ENCODE measurements around the gene BBS1. TPM values are rescaled to one million over a fixed set of nuclear protein-coding genes. Genes with fewer than 3 reads are reported as not detected.
A peak's percentile ranks its signal among the peaks of the same experiment; 100 is the strongest.

BBS1 gene
- polyA plus RNA-seq, 1 of the 3 experiments (the other 2 are of a cell fraction): 24.8 TPM

DNA sequence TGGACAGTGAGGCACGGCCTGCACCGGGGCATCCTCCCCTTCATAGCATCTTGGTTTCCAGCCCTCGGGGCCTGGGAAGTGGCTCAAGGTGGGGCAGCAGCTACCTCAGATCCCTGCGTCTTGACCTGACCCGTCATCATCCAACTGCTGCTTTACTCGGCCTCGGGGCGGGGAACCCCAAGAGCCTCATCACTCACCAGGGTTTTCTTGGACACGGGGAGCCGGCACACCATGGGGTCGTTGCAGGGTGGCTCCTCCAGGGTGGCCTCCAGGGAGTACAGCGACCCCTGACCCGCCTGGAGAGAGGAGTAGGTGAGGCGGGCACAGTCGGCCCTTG, 57.3 kb downstream of the BBS1 start:
- peak overlapping the region; percentile 73; the same call in 1 of the 2 replicates for H2AFZ ChIP-seq (ENCODE audit: low read depth)

GRCh38 chr11:66568124-66568916, 57.9 kb downstream of the BBS1 start, which contains the start of gene CTSF:
TSS of gene CTSF (minus strand) at chr11:66568606. CDS start at chr11:66568486, 120 bp downstream.
- Histone ChIP-seq H2AFZ (ENCODE audit: low read depth) (peak within 1 kb of the TSS; percentile 73), H3K4me2 (peak within 1 kb of the TSS; percentile 79), H4K20me1 (ENCODE audit: insufficient read depth) (no peaks in the 10 kb centered on the region), H3K79me2 (ENCODE audit: insufficient read depth) (no peaks in the 10 kb centered on the region), H3K9ac (peak within 1 kb of the TSS; percentile 37; the same call in 1 of the 2 replicates), H3K36me3 (replicated peaks in 1 of 2; ENCODE audit: control insufficient read depth in 1 of 2, insufficient read depth in 2 of 2, low read length in 1 of 2) (no peaks in the 10 kb centered on the region), H3K9me3 (no peaks in the 10 kb centered on the region), H3K27me3 (ENCODE audit: insufficient read depth) (no peaks in the 10 kb centered on the region), H3F3A (replicated peaks; ENCODE audit: insufficient read depth) (no peaks in the 10 kb centered on the region), H3K27ac (ENCODE audit: low read depth in 2 of 2, low read length in 1 of 2) (peak within 1 kb of the TSS in 1 of 2 experiments; percentile 23; a peak in 1 of 4 replicates), H3K9me2 (no peaks in the 10 kb centered on the region), H3K4me1 (ENCODE audit: control insufficient read depth in 1 of 2, insufficient read depth in 2 of 2, low read depth in 1 of 2, low read length in 1 of 2) (peaks cover 0 to 7% of the 10 kb centered on the region in 2 experiments; a peak in 1 of 4 replicates), H3K4me3 (ENCODE audit: low read depth in 2 of 2, low read length in 1 of 2) (peak within 1 kb of the TSS; percentile 58 to 59)
- peak; percentile 100 for DNase-seq
- ChIA-PET POLR2A (interaction anchor here (0.9 to 2.7 kb wide), 3 partner anchors 23 to 109 kb away, joined by 5 to 8 read pairs (median 6); partner anchors contain the start of genes CCDC87, CCS, RBM4B and ZDHHC24), CTCF (interaction anchor here (0.7 to 5.1 kb wide), 10 partner anchors 10 to 315 kb away, joined by 3 to 30 read pairs (median 4); partner anchors contain the start of genes CCDC87, CCS and RBM4B)
- 10% methylated on average over 30 of the region's 77 CpGs for WGBS (ENCODE audit: low lambda C conversion rate)
- TF ChIP-seq EZH2phosphoT487 (IDR thresholded peaks at IDR 0.05; ENCODE audit: borderline replicate concordance, low read depth) (no peak), CHD2 (IDR thresholded peaks at IDR 0.05; ENCODE audit: low read length, partially characterized antibody) (peak; percentile 28), MEF2A (IDR thresholded peaks at IDR 0.05; ENCODE audit: borderline replicate concordance, low read depth) (no peak), GABPA (IDR thresholded peaks at IDR 0.05; ENCODE audit: low read depth) (no peak), NRF1 (IDR thresholded peaks at IDR 0.05; ENCODE audit: low read depth, low read length) (peak; percentile 70), PBX3 (IDR thresholded peaks at IDR 0.05) (no peak), NFIC (IDR thresholded peaks at IDR 0.05; ENCODE audit: borderline replicate concordance) (no peak), RXRA (IDR thresholded peaks at IDR 0.05; ENCODE audit: borderline replicate concordance, low read depth) (no peak), RAD21 (IDR thresholded peaks at IDR 0.05; ENCODE audit: low read length) (no peak), POLR2AphosphoS5 (IDR thresholded peaks at IDR 0.05; ENCODE audit: low read depth, low read length) (no peak), MAX (IDR thresholded peaks at IDR 0.05; ENCODE audit: low read depth) (peak; percentile 100), IRF3 (IDR thresholded peaks at IDR 0.05; ENCODE audit: low read depth, low read length) (no peak)
- TF ChIP-seq, protein P1, sequence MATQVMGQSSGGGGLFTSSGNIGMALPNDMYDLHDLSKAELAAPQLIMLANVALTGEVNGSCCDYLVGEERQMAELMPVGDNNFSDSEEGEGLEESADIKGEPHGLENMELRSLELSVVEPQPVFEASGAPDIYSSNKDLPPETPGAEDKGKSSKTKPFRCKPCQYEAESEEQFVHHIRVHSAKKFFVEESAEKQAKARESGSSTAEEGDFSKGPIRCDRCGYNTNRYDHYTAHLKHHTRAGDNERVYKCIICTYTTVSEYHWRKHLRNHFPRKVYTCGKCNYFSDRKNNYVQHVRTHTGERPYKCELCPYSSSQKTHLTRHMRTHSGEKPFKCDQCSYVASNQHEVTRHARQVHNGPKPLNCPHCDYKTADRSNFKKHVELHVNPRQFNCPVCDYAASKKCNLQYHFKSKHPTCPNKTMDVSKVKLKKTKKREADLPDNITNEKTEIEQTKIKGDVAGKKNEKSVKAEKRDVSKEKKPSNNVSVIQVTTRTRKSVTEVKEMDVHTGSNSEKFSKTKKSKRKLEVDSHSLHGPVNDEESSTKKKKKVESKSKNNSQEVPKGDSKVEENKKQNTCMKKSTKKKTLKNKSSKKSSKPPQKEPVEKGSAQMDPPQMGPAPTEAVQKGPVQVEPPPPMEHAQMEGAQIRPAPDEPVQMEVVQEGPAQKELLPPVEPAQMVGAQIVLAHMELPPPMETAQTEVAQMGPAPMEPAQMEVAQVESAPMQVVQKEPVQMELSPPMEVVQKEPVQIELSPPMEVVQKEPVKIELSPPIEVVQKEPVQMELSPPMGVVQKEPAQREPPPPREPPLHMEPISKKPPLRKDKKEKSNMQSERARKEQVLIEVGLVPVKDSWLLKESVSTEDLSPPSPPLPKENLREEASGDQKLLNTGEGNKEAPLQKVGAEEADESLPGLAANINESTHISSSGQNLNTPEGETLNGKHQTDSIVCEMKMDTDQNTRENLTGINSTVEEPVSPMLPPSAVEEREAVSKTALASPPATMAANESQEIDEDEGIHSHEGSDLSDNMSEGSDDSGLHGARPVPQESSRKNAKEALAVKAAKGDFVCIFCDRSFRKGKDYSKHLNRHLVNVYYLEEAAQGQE (IDR thresholded peaks at IDR 0.05; ENCODE audit: low read depth, low read length): no peak; the same call in 1 of the 2 replicates

More for the DNA sequence above, 57.3 kb downstream of the BBS1 start:
- Histone ChIP-seq H3K27me3 (ENCODE audit: insufficient read depth) (no peaks in the 10 kb centered on the region), H4K20me1 (ENCODE audit: insufficient read depth) (no peaks in the 10 kb centered on the region), H3K4me2 (peak overlapping the region; percentile 79), H3K4me3 (ENCODE audit: low read depth in 2 of 2, low read length in 1 of 2) (peak overlapping the region; percentile 58 to 59), H3K79me2 (ENCODE audit: insufficient read depth) (no peaks in the 10 kb centered on the region), H3F3A (replicated peaks; ENCODE audit: insufficient read depth) (no peaks in the 10 kb centered on the region), H3K9ac (peak overlapping the region; percentile 37; the same call in 1 of the 2 replicates), H3K9me3 (no peaks in the 10 kb centered on the region), H3K4me1 (ENCODE audit: control insufficient read depth in 1 of 2, insufficient read depth in 2 of 2, low read depth in 1 of 2, low read length in 1 of 2) (peaks cover 0 to 7% of the 10 kb centered on the region in 2 experiments; a peak in 1 of 4 replicates), H3K9me2 (no peaks in the 10 kb centered on the region), H3K36me3 (replicated peaks in 1 of 2; ENCODE audit: control insufficient read depth in 1 of 2, insufficient read depth in 2 of 2, low read length in 1 of 2) (no peaks in the 10 kb centered on the region), H3K27ac (ENCODE audit: low read depth in 2 of 2, low read length in 1 of 2) (no peak overlapping the region)
- TF ChIP-seq TCF12 (IDR thresholded peaks at IDR 0.05) (no peak), MXI1 (IDR thresholded peaks at IDR 0.05; ENCODE audit: low read depth, low read length) (no peak), EZH2phosphoT487 (IDR thresholded peaks at IDR 0.05; ENCODE audit: borderline replicate concordance, low read depth) (no peak), USF2 (IDR thresholded peaks at IDR 0.05; ENCODE audit: borderline replicate concordance, low read depth, low read length) (no peak), SIN3A (IDR thresholded peaks at IDR 0.05; ENCODE audit: borderline replicate concordance, low read depth, low read length) (no peak), RCOR1 (IDR thresholded peaks at IDR 0.05; ENCODE audit: low read length) (no peak), CHD2 (IDR thresholded peaks at IDR 0.05; ENCODE audit: low read length, partially characterized antibody) (no peak), RFX5 (IDR thresholded peaks at IDR 0.05; ENCODE audit: low read length) (no peak), JUND (IDR thresholded peaks at IDR 0.05) (no peak)
- DNase-seq: no peak
- POLR2A ChIA-PET: interaction anchor here (0.9 to 2.7 kb wide), 3 partner anchors 22 to 110 kb away, joined by 5 to 8 read pairs (median 6); partner anchors contain the start of genes CCDC87, CCS, RBM4B and ZDHHC24
- CTCF ChIA-PET: interaction anchor here (1.2 to 5.1 kb wide), 6 partner anchors 10 to 316 kb away, joined by 4 to 30 read pairs (median 14); partner anchors contain the start of genes CCDC87, CCS and RBM4B
- 83% methylated on average over 2 of the region's 15 CpGs for WGBS (ENCODE audit: low lambda C conversion rate)

Measured in SK-N-SH (cell line).